NT2/D1 (cell line): ENCODE measurements around the gene AANAT.

ENCODE experiments used
- DNase-seq: peaks from one replicate; pipeline ENCODE4 v3.0.0-alpha.2; 2011; ENCODE audit warnings: low read depth, low spot score
- H3K27me3 ChIP-seq: 2 replicates; pipeline ENCODE4 v1.6.0; 2011; ENCODE audit warnings: mild to moderate bottlenecking; ENCODE audit not compliant: insufficient read length, insufficient read depth
- H3K36me3 ChIP-seq: 2 replicates; pipeline ENCODE4 v1.6.1; 2011; ENCODE audit warnings: mild to moderate bottlenecking, low read length, mixed read lengths; ENCODE audit not compliant: insufficient read depth, insufficient read length
- H3K4me1 ChIP-seq: 2 replicates; pipeline ENCODE4 v1.5.1; 2011; ENCODE audit not compliant: insufficient read depth, insufficient read length
- H3K4me3 ChIP-seq: 2 replicates; pipeline ENCODE4 v1.5.1; 2011; ENCODE audit warnings: low read depth; ENCODE audit not compliant: insufficient read length
- H3K9ac ChIP-seq: 2 replicates; pipeline ENCODE4 v1.6.0; 2011; ENCODE audit warnings: low read depth; ENCODE audit not compliant: insufficient read length
- H3K9me3 ChIP-seq: 2 replicates; pipeline ENCODE4 v1.5.1; 2011; ENCODE audit warnings: mild to moderate bottlenecking, low read length; ENCODE audit not compliant: insufficient read depth
- SUZ12 ChIP-seq: IDR thresholded peaks from 2 replicates; pipeline ENCODE4 v1.6.1; 2011; ENCODE audit not compliant: insufficient read length, insufficient read depth; ENCODE audit errors: extremely low read depth
- YY1 ChIP-seq: IDR thresholded peaks from 2 replicates; pipeline ENCODE4 v1.6.1; 2011; ENCODE audit not compliant: insufficient read length, insufficient read depth
- ZNF274 ChIP-seq: IDR thresholded peaks from 2 replicates; pipeline ENCODE4 v1.6.1; 2011; ENCODE audit warnings: mild to moderate bottlenecking, low read depth, low read length

AANAT gene

DNA sequence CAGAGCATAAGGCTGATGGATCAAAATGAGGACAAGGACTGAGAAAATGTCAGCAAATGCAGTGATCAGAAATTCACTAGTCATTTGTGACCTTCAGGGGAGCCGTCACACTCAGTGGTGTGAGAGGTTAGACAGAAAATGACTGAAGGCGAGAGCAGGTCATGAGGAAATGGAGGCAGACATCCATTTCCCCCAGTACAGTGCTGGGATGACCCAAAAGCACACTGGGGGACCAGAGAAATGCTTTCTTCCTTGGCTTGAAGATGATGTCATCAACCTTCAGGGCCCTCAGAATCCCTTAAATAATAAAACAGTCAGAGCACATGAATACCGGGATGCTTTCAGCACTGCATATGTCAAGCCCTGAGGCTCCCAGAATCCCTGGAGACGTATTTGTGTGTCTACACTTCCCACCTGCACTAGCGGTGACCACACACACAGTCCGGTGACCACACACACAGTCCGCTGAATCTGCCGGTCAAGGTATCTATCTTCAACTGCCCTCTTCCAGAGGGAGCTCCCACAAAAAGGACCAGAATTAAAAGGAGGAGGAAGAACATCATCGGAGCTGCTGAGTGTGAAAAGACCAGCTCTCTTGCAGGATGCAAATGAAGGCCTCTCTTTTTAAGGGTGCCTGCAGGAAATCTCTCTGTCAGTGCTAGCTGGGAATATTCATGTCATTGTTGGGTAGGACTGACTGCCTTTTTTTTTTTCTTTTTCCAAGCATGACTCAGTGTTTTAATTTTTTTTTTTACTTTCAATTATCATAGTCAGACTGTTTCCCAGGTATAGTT lies 22.7 kb upstream of the AANAT start:
- Histone ChIP-seq H3K4me1 (peaks cover 24% of the 10 kb centered on the region), H3K9ac (no peak overlapping the region), H3K4me3 (no peak overlapping the region), H3K27me3 (no peaks in the 10 kb centered on the region), H3K9me3 (no peaks in the 10 kb centered on the region), H3K36me3 (peaks cover 7% of the 10 kb centered on the region)
- DNase-seq: peak; percentile 58
- TF ChIP-seq YY1: peak; percentile 31
- no peak for TF ChIP-seq SUZ12

- H3K4me3 ChIP-seq: no peak overlapping the region
Measured at GRCh38 chr17:76445697-76446448, 21.5 kb upstream of the AANAT start.

GRCh38 chr17:76446449-76447231 lies 20.8 kb upstream of the AANAT start:
- H3K36me3 ChIP-seq: peaks cover 8% of the 10 kb centered on the region
- TF ChIP-seq YY1: no peak
- TF ChIP-seq ZNF274: no peak
- TF ChIP-seq SUZ12: no peak
- H3K27me3 ChIP-seq: no peaks in the 10 kb centered on the region
- DNase-seq: no peak
- H3K9ac ChIP-seq: peak overlapping the region; percentile 21
- H3K9me3 ChIP-seq: no peaks in the 10 kb centered on the region
- no peak overlapping the region for H3K4me3 ChIP-seq
- peaks cover 24% of the 10 kb centered on the region for H3K4me1 ChIP-seq

More at GRCh38 chr17:76445697-76446448, 21.5 kb upstream of the AANAT start:
- DNase-seq: no peak
- TF ChIP-seq SUZ12: no peak
- TF ChIP-seq YY1: no peak
- TF ChIP-seq ZNF274: no peak
- Histone ChIP-seq H3K9ac (peak overlapping the region; percentile 27), H3K9me3 (no peaks in the 10 kb centered on the region), H3K36me3 (peaks cover 6% of the 10 kb centered on the region), H3K27me3 (no peaks in the 10 kb centered on the region), H3K4me1 (peaks cover 23% of the 10 kb centered on the region)

GRCh38 chr17:76447931-76448652 lies 19.3 kb upstream of the AANAT start:
- Histone ChIP-seq H3K4me3 (no peak overlapping the region), H3K4me1 (peaks cover 14% of the 10 kb centered on the region), H3K9ac (no peak overlapping the region), H3K27me3 (no peaks in the 10 kb centered on the region), H3K9me3 (no peaks in the 10 kb centered on the region), H3K36me3 (peaks cover 8% of the 10 kb centered on the region)
- no peak for DNase-seq
- no peak for TF ChIP-seq ZNF274
- TF ChIP-seq YY1: no peak
- TF ChIP-seq SUZ12: no peak

GRCh38 chr17:76449126-76449525 lies 18.3 kb upstream of the AANAT start:
- Histone ChIP-seq H3K9ac (no peak overlapping the region), H3K27me3 (no peaks in the 10 kb centered on the region), H3K9me3 (peaks cover 9% of the 10 kb centered on the region; the same call in 1 of the 2 replicates), H3K4me3 (no peak overlapping the region), H3K4me1 (peaks cover 14% of the 10 kb centered on the region), H3K36me3 (peaks cover 8% of the 10 kb centered on the region)
- TF ChIP-seq SUZ12: no peak
- DNase-seq: no peak

GRCh38 chr17:76451506-76451905 lies 15.9 kb upstream of the AANAT start:
- H3K27me3 ChIP-seq: no peaks in the 10 kb centered on the region
- peak overlapping the region; percentile 95 for H3K4me3 ChIP-seq
- DNase-seq: no peak
- no peak for TF ChIP-seq SUZ12
- no peak for TF ChIP-seq YY1
- no peak for TF ChIP-seq ZNF274
- H3K9ac ChIP-seq: peak overlapping the region; percentile 57
- H3K9me3 ChIP-seq: peaks cover 9% of the 10 kb centered on the region; the same call in 1 of the 2 replicates
- H3K4me1 ChIP-seq: peaks cover 12% of the 10 kb centered on the region
- H3K36me3 ChIP-seq: peaks cover 8% of the 10 kb centered on the region
